K562 (cell line): ENCODE measurements around the gene MED13L. TPM values are rescaled to one million over a fixed set of nuclear protein-coding genes. Genes with fewer than 3 reads are reported as not detected.

Experiments
- KLF13 ChIP-seq: fragments of 450-650 bp; IDR thresholded peaks from 2 replicates; pipeline ENCODE4 v1.6.1; 2016; ENCODE audit warnings: missing genetic modification characterization, low read depth, mild to moderate bottlenecking, missing compliant biosample characterization, moderate library complexity, borderline replicate concordance
- RAD21 ChIP-seq, 2 experiments: fragments of 250-450 bp in 1 of 2; fragments of 450-650 bp in 1 of 2; sonication (Bioruptor Pico) in 1 of 2; formaldehyde crosslinking in 1 of 2; IDR thresholded peaks in 1 of 2; conservative IDR thresholded peaks in 1 of 2; 2 replicates each; pipeline versions ENCODE4 v1.4.0 to v1.8.0; 2020 to 2022; ENCODE audit warnings: mild to moderate bottlenecking in 2 of 2, moderate library complexity in 1 of 2
- polyA plus RNA-seq, 8 experiments: library from polyadenylated mRNA; depleted of rRNA in 4 of 8; stranded (reverse) in 5 of 8; unstranded in 3 of 8; fragments of >200 nt; fragmentation: Nextera tagmentation in 2 of 8; fragmentation: Illumina TruSeq in 1 of 8; extraction: Ambion mirVana in 2 of 8; extraction: Trizol in 1 of 8; gene quantifications; 2 replicates each; pipeline versions ENCODE4 v1.2.1 to v1.2.3, GENCODE V29; 2011 to 2014; ENCODE audit warnings: inconsistent platforms in 1 of 8, missing spikeins in 1 of 8
- total RNA-seq, 7 experiments: library from RNA; depleted of rRNA in 6 of 7; stranded (reverse); fragments of >200 nt in 6 of 7; fragmentation: Illumina TruSeq in 2 of 7; extraction: Trizol in 2 of 7; gene quantifications; 2 replicates each; pipeline versions ENCODE4 v1.2.1 to v1.2.3, GENCODE V29; 2011 to 2021; ENCODE audit warnings: low replicate concordance in 1 of 7
- TF ChIP-seq, protein P1 (sequence below), 2 experiments: fragments of 450-650 bp; formaldehyde crosslinking in 1 of 2; IDR thresholded peaks; 2 replicates each; pipeline versions ENCODE4 v1.4.0 to v1.6.1; 2014 to 2020; ENCODE audit warnings: mild to moderate bottlenecking in 2 of 2, borderline replicate concordance in 1 of 2, low read depth in 1 of 2
- TF ChIP-seq, protein P2 (sequence below): sonication (generic); formaldehyde crosslinking; IDR thresholded peaks from 2 replicates; pipeline ENCODE4 v1.8.1; 2023; ENCODE audit warnings: mild to moderate bottlenecking, missing genetic modification reagents
- TF ChIP-seq, protein P3 (sequence below): sonication (generic); formaldehyde crosslinking; IDR thresholded peaks from 2 replicates; pipeline ENCODE4 v1.8.0; 2022; ENCODE audit warnings: mild to moderate bottlenecking, low read depth, missing genetic modification reagents

Gene MED13L
- total and polyA plus RNA-seq, 9 of the 15 experiments (the other 6 are each of a cell fraction or from before 2014, with no cell fraction given) = 13.4 to 90.3 (median 36.9) TPM

DNA sequence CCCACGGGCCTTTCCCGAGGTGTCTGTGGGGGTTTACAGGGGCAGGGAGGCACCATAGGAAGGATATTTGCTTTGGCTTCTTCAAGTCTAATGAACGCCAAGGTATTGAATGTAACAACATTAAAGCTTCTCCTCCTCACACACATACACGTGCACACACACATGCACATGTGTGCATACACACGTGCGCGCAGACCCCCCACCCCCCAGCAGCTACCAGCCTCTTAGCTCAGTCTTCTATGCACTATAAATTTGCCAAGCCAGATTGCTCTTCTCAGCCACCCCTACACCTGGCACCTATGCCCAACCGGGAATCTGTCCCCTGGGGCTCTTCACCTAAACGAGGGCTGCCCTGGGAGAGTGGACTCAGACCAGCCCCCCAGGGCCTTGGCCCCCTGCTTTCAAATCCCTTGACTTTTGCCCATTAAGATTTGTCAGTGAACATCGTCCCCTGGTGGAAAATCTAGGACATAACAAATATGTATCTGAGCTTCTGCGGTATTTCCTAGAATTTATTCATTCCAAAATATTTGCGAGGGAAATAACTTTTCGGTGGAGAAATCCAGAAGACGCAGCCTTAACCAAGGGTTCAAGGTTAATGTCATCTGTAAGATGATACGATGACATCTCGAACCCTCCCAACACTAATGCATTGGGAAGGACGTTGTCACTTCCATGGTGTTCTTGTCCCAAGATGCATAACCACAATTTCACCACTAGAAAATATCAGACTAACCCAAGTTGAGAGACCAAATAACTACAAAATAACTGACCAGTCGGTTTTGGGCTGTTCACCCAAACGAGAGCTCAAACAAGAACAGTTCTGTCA, 330.4 kb downstream of the MED13L start (continued):
- TF ChIP-seq, protein P1, sequence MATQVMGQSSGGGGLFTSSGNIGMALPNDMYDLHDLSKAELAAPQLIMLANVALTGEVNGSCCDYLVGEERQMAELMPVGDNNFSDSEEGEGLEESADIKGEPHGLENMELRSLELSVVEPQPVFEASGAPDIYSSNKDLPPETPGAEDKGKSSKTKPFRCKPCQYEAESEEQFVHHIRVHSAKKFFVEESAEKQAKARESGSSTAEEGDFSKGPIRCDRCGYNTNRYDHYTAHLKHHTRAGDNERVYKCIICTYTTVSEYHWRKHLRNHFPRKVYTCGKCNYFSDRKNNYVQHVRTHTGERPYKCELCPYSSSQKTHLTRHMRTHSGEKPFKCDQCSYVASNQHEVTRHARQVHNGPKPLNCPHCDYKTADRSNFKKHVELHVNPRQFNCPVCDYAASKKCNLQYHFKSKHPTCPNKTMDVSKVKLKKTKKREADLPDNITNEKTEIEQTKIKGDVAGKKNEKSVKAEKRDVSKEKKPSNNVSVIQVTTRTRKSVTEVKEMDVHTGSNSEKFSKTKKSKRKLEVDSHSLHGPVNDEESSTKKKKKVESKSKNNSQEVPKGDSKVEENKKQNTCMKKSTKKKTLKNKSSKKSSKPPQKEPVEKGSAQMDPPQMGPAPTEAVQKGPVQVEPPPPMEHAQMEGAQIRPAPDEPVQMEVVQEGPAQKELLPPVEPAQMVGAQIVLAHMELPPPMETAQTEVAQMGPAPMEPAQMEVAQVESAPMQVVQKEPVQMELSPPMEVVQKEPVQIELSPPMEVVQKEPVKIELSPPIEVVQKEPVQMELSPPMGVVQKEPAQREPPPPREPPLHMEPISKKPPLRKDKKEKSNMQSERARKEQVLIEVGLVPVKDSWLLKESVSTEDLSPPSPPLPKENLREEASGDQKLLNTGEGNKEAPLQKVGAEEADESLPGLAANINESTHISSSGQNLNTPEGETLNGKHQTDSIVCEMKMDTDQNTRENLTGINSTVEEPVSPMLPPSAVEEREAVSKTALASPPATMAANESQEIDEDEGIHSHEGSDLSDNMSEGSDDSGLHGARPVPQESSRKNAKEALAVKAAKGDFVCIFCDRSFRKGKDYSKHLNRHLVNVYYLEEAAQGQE (IDR thresholded peaks at IDR 0.05; ENCODE audit: borderline replicate concordance) = peak; percentile 47
- TF ChIP-seq, protein P1 (CRISPR knock-in tag; IDR thresholded peaks at IDR 0.05; ENCODE audit: low read depth) = no peak
- peak; percentile 38 to 75 for TF ChIP-seq RAD21 (CRISPR knock-in tag; conservative IDR thresholded peaks at IDR 0.05 in 1 of 2, IDR thresholded peaks at IDR 0.05 in 1 of 2)
- TF ChIP-seq, protein P2, sequence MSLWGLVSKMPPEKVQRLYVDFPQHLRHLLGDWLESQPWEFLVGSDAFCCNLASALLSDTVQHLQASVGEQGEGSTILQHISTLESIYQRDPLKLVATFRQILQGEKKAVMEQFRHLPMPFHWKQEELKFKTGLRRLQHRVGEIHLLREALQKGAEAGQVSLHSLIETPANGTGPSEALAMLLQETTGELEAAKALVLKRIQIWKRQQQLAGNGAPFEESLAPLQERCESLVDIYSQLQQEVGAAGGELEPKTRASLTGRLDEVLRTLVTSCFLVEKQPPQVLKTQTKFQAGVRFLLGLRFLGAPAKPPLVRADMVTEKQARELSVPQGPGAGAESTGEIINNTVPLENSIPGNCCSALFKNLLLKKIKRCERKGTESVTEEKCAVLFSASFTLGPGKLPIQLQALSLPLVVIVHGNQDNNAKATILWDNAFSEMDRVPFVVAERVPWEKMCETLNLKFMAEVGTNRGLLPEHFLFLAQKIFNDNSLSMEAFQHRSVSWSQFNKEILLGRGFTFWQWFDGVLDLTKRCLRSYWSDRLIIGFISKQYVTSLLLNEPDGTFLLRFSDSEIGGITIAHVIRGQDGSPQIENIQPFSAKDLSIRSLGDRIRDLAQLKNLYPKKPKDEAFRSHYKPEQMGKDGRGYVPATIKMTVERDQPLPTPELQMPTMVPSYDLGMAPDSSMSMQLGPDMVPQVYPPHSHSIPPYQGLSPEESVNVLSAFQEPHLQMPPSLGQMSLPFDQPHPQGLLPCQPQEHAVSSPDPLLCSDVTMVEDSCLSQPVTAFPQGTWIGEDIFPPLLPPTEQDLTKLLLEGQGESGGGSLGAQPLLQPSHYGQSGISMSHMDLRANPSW = no peak
- no peak for TF ChIP-seq KLF13 (tag)
- TF ChIP-seq, protein P3, sequence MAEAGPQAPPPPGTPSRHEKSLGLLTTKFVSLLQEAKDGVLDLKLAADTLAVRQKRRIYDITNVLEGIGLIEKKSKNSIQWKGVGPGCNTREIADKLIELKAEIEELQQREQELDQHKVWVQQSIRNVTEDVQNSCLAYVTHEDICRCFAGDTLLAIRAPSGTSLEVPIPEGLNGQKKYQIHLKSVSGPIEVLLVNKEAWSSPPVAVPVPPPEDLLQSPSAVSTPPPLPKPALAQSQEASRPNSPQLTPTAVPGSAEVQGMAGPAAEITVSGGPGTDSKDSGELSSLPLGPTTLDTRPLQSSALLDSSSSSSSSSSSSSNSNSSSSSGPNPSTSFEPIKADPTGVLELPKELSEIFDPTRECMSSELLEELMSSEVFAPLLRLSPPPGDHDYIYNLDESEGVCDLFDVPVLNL (CRISPR knock-in tag) = no peak
- TF ChIP-seq, all 486 proteins: peak for 5
